Mesendoderm (in vitro differentiated cells): ENCODE measurements around the gene AKAP6.

Source experiments
- DNase-seq: peaks from one replicate; pipeline ENCODE4 v3.0.0; 2013
- H2AK5ac ChIP-seq: 2 replicates; pipeline ENCODE4 v1.6.1; 2013; ENCODE audit warnings: low read length, inconsistent platforms
- H2BK120ac ChIP-seq: 2 replicates; pipeline ENCODE4 v1.6.1; 2013; ENCODE audit warnings: low read depth, mild to moderate bottlenecking, low read length, moderate library complexity, mixed read lengths
- H2BK15ac ChIP-seq: replicated peaks from 2 replicates; pipeline ENCODE4 v1.6.1; 2013; ENCODE audit warnings: low read depth, mild to moderate bottlenecking, moderate library complexity
- H2BK5ac ChIP-seq: 2 replicates; pipeline ENCODE4 v1.6.1; 2013; ENCODE audit warnings: low read length, inconsistent platforms
- H3K18ac ChIP-seq: 2 replicates; pipeline ENCODE4 v1.6.1; 2013; ENCODE audit warnings: mild to moderate bottlenecking, low read length, mixed read lengths
- H3K23ac ChIP-seq: one replicate; pipeline ENCODE4 v1.6.1; 2013; ENCODE audit warnings: low read length
- H3K27ac ChIP-seq: 2 replicates; pipeline ENCODE4 v1.5.1; 2013; ENCODE audit warnings: low read depth, mild to moderate bottlenecking, inconsistent platforms, low read length, moderate library complexity
- H3K27me3 ChIP-seq: 2 replicates; pipeline ENCODE4 v1.6.1; 2013; ENCODE audit warnings: low read length, control low read depth, mild to moderate bottlenecking, inconsistent platforms; ENCODE audit not compliant: insufficient read depth, poor library complexity
- H3K36me3 ChIP-seq: 2 replicates; pipeline ENCODE4 v1.6.1; 2013; ENCODE audit warnings: low read length, inconsistent platforms; ENCODE audit not compliant: control insufficient read depth, insufficient read depth
- H3K4ac ChIP-seq: one replicate; pipeline ENCODE4 v1.6.1; 2013; ENCODE audit warnings: low read depth, mild to moderate bottlenecking, low read length, moderate library complexity
- H3K4me1 ChIP-seq: 2 replicates; pipeline ENCODE4 v1.6.1; 2013; ENCODE audit warnings: low read depth, low read length, inconsistent platforms; ENCODE audit not compliant: control insufficient read depth
- H3K4me2 ChIP-seq: 2 replicates; pipeline ENCODE4 v1.6.1; 2013; ENCODE audit warnings: low read length
- H3K4me3 ChIP-seq: 2 replicates; pipeline ENCODE4 v1.5.1; 2013; ENCODE audit warnings: mild to moderate bottlenecking, low read length
- H3K56ac ChIP-seq: one replicate; pipeline ENCODE4 v1.6.1; 2013; ENCODE audit warnings: low read length
- H3K79me1 ChIP-seq: 2 replicates; pipeline ENCODE4 v1.6.1; 2013; ENCODE audit warnings: low read length, inconsistent platforms
- H3K79me2 ChIP-seq: 2 replicates; pipeline ENCODE4 v1.6.1; 2013; ENCODE audit warnings: mild to moderate bottlenecking, low read length; ENCODE audit not compliant: control insufficient read depth, insufficient read depth
- H3K9ac ChIP-seq: 2 replicates; pipeline ENCODE4 v1.6.1; 2013; ENCODE audit warnings: low read length, inconsistent platforms
- H4K5ac ChIP-seq: one replicate; pipeline ENCODE4 v1.6.1; 2013; ENCODE audit warnings: low read length
- H4K8ac ChIP-seq: one replicate; pipeline ENCODE4 v1.6.1; 2013; ENCODE audit warnings: low read depth, mild to moderate bottlenecking, control low read depth, low read length, moderate library complexity
- WGBS: extraction: QIAGEN DNeasy Blood & Tissue Kit; methylation state at CpG from one replicate; pipeline ENCODE4 v1.1.7; 2013; ENCODE audit warnings: low lambda C conversion rate, missing lambda C conversion rate; ENCODE audit not compliant: insufficient coverage; ENCODE audit errors: extremely low coverage; 5-methylcytosine and 5-hydroxymethylcytosine counted together

Gene AKAP6

GRCh38 chr14:32692441-32692840, 363.3 kb downstream of the AKAP6 start:
- H3K4ac ChIP-seq = no peak overlapping the region
- H3K18ac ChIP-seq = no peak overlapping the region
- H3K79me1 ChIP-seq = no peaks in the 10 kb centered on the region
- H4K8ac ChIP-seq = no peak overlapping the region
- no peaks in the 10 kb centered on the region for H3K27me3 ChIP-seq
- no peak overlapping the region for H3K56ac ChIP-seq
- no peak overlapping the region for H2BK120ac ChIP-seq
- no peak overlapping the region for H2AK5ac ChIP-seq
- no peak overlapping the region for H3K23ac ChIP-seq
- no peaks in the 10 kb centered on the region for H3K79me2 ChIP-seq
- H3K27ac ChIP-seq = no peak overlapping the region
- no peak for DNase-seq
- no peak overlapping the region for H4K5ac ChIP-seq
- no peak overlapping the region for H3K9ac ChIP-seq
- no peak overlapping the region for H2BK15ac ChIP-seq
- no peaks in the 10 kb centered on the region for H3K36me3 ChIP-seq
- no peak overlapping the region for H2BK5ac ChIP-seq
- WGBS = no CpG with 5 or more reads among the region's 2 CpGs
- no peaks in the 10 kb centered on the region for H3K4me1 ChIP-seq
- no peak overlapping the region for H3K4me2 ChIP-seq
- H3K4me3 ChIP-seq = no peak overlapping the region

DNA sequence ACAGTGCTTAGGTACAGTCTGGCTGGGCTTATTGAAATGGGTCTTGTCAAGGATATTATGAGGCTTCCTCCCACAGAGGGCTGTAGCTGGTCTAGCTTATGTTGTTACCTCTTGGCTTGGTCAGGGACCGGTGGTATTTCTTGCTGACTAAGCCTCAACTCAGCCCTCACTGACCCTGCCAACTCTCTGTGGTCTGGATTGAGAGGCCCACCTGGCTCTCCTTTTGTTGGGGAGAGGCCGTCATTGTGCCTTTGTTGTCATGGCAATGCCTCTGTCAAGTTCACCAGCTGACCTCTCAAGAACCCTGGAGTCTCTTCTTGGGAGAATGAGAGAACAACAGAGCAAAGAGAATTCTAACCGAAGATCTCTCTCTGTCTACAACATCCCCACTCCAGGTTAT, 364.0 kb downstream of the AKAP6 start:
- no peaks in the 10 kb centered on the region for H3K4me1 ChIP-seq
- H2BK5ac ChIP-seq = no peak overlapping the region

GRCh38 chr14:32694795-32695449, 365.8 kb downstream of the AKAP6 start:
- no peak overlapping the region for H2AK5ac ChIP-seq
- H3K23ac ChIP-seq = no peak overlapping the region
- H3K36me3 ChIP-seq = no peaks in the 10 kb centered on the region
- no peak overlapping the region for H3K9ac ChIP-seq
- H2BK5ac ChIP-seq = no peak overlapping the region
- H3K18ac ChIP-seq = no peak overlapping the region
- no peak overlapping the region for H3K4me3 ChIP-seq
- H3K4ac ChIP-seq = no peak overlapping the region
- H3K4me2 ChIP-seq = no peak overlapping the region
- no peaks in the 10 kb centered on the region for H3K27me3 ChIP-seq
- no peak overlapping the region for H2BK120ac ChIP-seq
- H2BK15ac ChIP-seq = no peak overlapping the region
- H4K8ac ChIP-seq = no peak overlapping the region
- no CpG with 5 or more reads among the region's 3 CpGs for WGBS
- DNase-seq = no peak
- no peak overlapping the region for H3K56ac ChIP-seq
- no peaks in the 10 kb centered on the region for H3K79me2 ChIP-seq
- no peak overlapping the region for H4K5ac ChIP-seq
- H3K4me1 ChIP-seq = no peaks in the 10 kb centered on the region
- H3K27ac ChIP-seq = no peak overlapping the region
- H3K79me1 ChIP-seq = no peaks in the 10 kb centered on the region

More for the DNA sequence above, 364.0 kb downstream of the AKAP6 start:
- DNase-seq = peak; percentile 14
- Histone ChIP-seq H3K27ac (no peak overlapping the region), H3K79me2 (no peaks in the 10 kb centered on the region), H3K4me3 (no peak overlapping the region), H2BK120ac (no peak overlapping the region), H3K9ac (no peak overlapping the region), H3K36me3 (no peaks in the 10 kb centered on the region), H3K18ac (no peak overlapping the region), H4K5ac (no peak overlapping the region), H3K23ac (no peak overlapping the region), H3K27me3 (no peaks in the 10 kb centered on the region), H3K4me2 (no peak overlapping the region), H4K8ac (no peak overlapping the region), H3K56ac (no peak overlapping the region), H2AK5ac (no peak overlapping the region), H3K4ac (no peak overlapping the region), H2BK15ac (no peak overlapping the region), H3K79me1 (no peaks in the 10 kb centered on the region)
- WGBS = no CpG with 5 or more reads among the region's 3 CpGs

DNA sequence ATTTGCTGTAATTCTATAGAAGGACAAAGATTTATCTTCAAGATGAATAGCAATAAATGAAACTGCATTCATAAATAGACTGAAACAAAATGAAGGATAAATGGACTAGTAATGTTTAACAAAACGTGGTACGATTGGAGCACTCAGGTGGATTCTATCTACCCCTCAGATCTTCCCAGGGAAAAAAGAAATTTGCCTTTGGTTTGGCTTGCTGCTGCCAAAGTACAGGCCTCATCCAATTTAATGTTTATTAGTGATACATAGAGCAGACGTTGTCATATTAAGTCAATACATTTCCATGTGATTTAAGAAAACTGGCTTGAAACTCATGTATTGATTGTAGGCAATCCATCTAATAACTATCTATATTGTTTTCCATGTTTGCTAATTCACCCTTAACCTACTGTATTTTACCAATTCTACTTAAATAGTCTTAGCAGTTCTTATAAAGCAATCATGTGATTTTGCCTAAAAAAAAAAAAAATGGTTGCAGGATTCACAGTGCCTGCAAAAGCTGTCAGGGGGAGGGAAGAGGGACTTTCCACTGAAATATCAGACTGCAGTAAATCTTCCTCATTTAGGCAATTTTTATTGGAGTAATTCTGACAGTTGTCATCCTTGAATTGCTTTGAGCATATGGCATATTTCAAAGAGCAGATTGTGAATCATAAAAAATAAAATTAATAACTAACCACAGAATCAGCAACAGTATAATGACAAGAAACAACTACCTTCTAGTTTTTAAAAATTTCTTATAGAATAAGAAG, 367.4 kb downstream of the AKAP6 start:
- Histone ChIP-seq H3K4ac (no peak overlapping the region), H3K23ac (no peak overlapping the region), H2BK5ac (no peak overlapping the region), H2AK5ac (no peak overlapping the region), H3K36me3 (no peaks in the 10 kb centered on the region), H3K79me1 (no peaks in the 10 kb centered on the region), H3K4me1 (no peaks in the 10 kb centered on the region), H2BK120ac (no peak overlapping the region), H3K27ac (no peak overlapping the region), H3K56ac (no peak overlapping the region), H3K4me2 (no peak overlapping the region), H2BK15ac (no peak overlapping the region), H4K5ac (no peak overlapping the region), H3K9ac (no peak overlapping the region), H4K8ac (no peak overlapping the region), H3K79me2 (no peaks in the 10 kb centered on the region), H3K27me3 (no peaks in the 10 kb centered on the region), H3K4me3 (no peak overlapping the region), H3K18ac (no peak overlapping the region)
- DNase-seq = no peak
- no CpG with 5 or more reads among the region's 3 CpGs for WGBS

GRCh38 chr14:32697114-32697513, 368.0 kb downstream of the AKAP6 start:
- no peak for DNase-seq
- H3K4me1 ChIP-seq = no peaks in the 10 kb centered on the region
- no peak overlapping the region for H4K8ac ChIP-seq
- H3K36me3 ChIP-seq = no peaks in the 10 kb centered on the region
- no peak overlapping the region for H3K4me3 ChIP-seq
- no peaks in the 10 kb centered on the region for H3K79me1 ChIP-seq
- H3K56ac ChIP-seq = no peak overlapping the region
- no peak overlapping the region for H3K9ac ChIP-seq
- no peak overlapping the region for H3K4me2 ChIP-seq
- H3K79me2 ChIP-seq = no peaks in the 10 kb centered on the region
- H3K23ac ChIP-seq = no peak overlapping the region
- no peak overlapping the region for H2BK120ac ChIP-seq
- H3K27me3 ChIP-seq = no peaks in the 10 kb centered on the region
- no peak overlapping the region for H4K5ac ChIP-seq
- H3K18ac ChIP-seq = no peak overlapping the region
- WGBS = no CpG with 5 or more reads among the region's 2 CpGs
- H2BK15ac ChIP-seq = no peak overlapping the region
- H2BK5ac ChIP-seq = no peak overlapping the region
- H3K4ac ChIP-seq = no peak overlapping the region
- H2AK5ac ChIP-seq = no peak overlapping the region
- H3K27ac ChIP-seq = no peak overlapping the region
